Loucy (cell line): ENCODE measurements around the gene SCART1.

ENCODE experiments used
- CTCF ChIP-seq: fragments of 200-600 bp; sonication (generic); conservative IDR thresholded peaks from 2 replicates; pipeline ENCODE4 v1.5.1; 2014; ENCODE audit warnings: mild to moderate bottlenecking, antibody characterized with exemption, low read length
- EZH2phosphoT487 ChIP-seq: fragments of 200-600 bp; IDR thresholded peaks from 2 replicates; pipeline ENCODE4 v1.6.1; 2018; ENCODE audit warnings: antibody characterized with exemption, mild to moderate bottlenecking, moderate library complexity, borderline replicate concordance

- TF ChIP-seq CTCF, result no peak
- no peak for TF ChIP-seq EZH2phosphoT487
These were observed 11.6 kb downstream of the SCART1 start for GRCh38 chr10:133465191-133465949.
